ENCODE measurements around the gene RASA4B.
"Not testable (repeated sequence)": the region's sequence is repeated elsewhere in the genome, so short reads cannot be mapped to it uniquely, and the experiment has no call there.

Gene RASA4B

DNA sequence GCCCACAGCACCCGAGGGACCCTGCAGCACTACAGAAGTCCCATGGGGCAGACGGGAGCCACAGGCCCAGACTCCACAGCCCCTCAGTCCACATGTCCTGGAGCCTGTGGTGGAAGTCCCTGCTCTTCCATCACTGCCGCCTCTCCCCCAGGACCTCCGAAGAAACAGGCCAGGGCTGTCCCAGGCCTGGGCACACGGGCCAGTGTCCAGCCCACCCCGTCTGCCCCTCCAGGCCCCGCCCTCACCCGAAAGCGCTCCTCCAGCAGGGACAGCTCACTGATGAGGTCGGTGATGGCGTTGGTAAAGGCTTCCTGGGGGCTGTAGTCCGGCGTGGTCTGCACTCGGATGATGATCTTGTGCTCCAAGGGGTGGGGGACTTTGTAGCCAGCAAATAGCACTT is 43.5 kb downstream of the RASA4B start:
- not testable (repeated sequence) for DNase-seq (ENCODE audit: low read depth in 2 of 2)

DNA sequence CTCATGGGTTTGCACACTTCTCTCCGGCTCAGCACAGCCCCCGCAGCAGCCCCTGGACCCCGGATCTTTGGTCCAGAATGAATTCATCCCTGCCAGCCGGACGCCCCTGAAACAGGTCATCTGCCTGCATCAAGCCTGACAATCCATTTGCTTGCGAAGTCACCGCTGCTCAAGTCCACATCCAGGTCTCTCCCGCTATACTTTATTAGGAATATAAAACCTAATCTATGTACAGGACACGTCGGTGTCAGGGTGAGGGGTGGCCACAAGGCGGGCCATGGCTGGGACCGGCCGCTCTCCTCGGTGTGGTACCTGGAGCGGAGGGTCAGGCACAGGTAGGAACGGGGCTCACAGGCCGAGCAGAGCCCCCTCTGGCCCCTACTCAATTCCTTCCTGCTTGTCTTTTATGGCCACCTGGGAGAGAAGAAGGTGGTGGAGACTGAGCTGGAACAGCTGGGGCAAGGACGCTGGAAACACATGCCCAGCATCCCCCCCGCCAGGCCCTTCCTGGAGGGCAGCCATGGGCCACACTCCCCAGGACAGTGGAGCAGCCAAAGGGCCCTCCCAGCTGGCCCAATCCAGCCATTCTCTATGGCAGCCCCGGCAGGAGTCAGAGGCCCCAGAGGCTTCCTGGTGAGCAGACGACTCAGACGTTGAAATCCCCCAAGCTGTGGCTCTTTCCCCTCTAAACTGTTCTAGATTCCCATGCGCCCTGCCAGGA is 44.1 kb downstream of the RASA4B start:
- no peak for DNase-seq (ENCODE audit: low read depth in 2 of 2)

DNA sequence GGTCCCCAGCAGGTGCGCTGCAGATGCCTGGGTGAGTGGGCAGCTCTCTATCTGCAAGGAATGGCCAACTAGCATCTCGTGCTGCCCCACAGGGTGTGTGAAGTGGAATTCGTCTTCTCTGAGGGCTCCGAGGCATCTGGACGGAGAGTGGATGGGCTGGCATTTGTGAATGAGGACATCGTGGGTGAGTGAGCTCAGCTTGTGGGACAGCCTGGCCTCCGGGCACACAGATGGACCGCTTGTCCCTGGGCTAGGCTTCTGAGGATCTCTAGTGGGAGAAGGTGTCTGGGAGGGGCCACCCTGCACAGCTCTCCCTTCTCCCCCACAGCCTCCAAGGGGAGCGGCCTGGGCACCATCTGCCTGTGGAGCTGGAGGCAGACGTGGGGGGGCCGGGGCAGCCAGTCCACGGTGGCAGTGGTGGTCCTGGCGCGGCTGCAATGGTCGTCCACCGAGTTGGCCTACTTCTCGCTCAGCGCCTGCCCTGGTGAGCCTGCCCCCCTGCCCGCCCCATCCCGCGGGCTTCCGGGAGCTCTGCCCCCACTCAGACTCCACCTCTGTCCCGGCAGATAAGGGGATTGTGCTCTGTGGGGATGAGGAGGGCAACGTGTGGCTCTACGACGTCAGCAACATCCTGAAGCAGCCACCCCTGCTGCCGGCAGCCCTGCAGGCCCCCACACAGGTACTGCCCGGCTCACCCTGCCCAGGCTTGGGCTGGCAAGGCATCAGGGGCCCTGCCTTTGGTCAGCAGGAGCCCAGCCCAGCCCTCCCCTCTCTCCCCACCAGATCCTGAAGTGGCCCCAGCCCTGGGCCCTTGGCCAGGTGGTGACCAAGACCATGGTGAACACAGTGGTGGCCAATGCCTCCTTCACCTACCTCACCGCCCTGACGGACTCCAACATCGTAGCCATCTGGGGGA is 45.2 kb downstream of the RASA4B start:
- no peak for DNase-seq (ENCODE audit: low read depth in 2 of 2)

DNA sequence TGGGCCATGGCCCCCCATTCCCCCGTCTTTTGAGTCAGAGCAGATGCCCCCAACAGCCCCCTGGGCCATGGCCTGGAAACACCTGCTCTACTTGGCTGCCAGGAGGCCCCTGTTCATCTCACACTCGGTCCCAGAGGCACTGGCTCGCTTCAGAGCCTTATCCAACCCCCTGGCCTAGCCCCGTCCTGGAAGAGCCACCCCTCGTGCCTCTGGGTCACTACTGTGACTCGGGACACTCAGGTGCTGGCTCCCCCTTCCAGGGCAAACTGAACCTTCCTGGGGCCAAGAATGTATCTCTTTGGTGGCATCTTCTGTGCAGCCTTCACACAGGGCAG is 45.8 kb downstream of the RASA4B start:
- DNase-seq (ENCODE audit: low read depth in 2 of 2): no peak

DNA sequence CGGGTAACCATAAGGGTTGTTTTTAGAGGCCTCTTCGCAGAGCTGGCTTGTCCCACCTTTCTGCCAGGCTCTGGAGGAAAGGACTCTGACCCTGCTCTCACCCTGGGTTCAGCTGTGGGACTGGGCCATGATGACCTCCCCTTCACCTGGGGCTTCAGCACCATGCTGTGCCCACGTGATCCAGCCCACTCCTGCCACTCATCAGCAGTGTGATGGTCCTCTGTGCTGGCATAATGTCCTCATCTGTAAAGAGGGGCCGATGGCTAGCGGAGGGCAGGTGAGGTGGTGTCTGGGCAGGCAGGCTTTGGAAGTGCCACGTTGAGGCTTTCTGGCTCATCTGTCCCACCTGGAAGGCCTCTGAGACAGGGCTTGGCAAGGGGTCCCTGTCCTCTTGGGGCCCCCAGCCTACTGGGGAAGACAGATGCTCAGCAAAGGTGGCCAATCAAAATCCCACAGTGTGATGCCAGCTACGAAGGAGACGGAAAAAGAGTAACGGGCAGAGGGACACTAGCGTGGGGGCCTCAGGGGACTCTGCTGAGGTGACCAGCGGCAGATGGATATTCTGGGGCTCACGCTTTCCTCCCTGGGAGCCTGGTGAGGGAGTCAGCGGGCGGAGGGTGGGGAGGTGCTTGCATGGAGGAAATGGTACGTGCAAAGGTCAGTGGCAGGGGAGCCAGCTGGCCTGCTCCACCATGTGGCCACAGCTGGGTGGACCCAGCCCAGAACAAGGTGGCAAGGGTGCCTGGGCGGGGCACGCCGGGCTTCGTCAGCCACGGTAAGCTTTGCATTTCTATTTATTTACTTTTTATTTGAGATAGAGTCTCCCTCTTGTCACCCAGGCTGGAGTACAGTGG is 47.4 kb downstream of the RASA4B start:
- DNase-seq (ENCODE audit: low read depth in 2 of 2): no peak

DNA sequence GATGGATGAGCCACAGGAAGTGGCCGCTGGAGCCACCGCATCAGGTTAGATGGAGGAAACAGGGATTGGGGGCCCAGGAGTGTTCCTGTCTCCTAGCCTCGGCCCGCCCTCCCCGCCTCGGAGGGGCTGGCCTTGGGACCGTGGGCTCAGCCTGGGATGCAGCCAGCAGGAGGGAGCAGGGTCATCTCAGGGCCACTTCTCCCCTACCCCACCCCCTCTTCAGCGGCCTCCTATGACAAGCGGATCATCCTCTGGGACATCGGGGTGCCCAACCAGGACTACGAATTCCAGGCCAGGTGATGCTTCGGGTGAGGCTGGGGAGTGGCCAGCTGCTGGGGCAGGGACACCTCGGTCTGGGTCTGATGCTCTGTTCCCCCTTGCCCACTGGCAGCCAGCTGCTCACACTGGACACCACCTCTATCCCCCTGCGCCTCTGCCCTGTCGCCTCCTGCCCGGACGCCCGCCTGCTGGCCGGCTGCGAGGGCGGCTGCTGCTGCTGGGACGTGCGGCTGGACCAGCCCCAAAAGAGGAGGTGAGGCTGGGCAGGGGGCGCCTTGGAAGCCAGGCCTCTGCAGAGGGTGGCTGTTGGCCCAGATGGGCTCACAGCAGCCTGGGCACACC is 48.1 kb downstream of the RASA4B start:
- no peak for DNase-seq (ENCODE audit: low read depth in 2 of 2)

DNA sequence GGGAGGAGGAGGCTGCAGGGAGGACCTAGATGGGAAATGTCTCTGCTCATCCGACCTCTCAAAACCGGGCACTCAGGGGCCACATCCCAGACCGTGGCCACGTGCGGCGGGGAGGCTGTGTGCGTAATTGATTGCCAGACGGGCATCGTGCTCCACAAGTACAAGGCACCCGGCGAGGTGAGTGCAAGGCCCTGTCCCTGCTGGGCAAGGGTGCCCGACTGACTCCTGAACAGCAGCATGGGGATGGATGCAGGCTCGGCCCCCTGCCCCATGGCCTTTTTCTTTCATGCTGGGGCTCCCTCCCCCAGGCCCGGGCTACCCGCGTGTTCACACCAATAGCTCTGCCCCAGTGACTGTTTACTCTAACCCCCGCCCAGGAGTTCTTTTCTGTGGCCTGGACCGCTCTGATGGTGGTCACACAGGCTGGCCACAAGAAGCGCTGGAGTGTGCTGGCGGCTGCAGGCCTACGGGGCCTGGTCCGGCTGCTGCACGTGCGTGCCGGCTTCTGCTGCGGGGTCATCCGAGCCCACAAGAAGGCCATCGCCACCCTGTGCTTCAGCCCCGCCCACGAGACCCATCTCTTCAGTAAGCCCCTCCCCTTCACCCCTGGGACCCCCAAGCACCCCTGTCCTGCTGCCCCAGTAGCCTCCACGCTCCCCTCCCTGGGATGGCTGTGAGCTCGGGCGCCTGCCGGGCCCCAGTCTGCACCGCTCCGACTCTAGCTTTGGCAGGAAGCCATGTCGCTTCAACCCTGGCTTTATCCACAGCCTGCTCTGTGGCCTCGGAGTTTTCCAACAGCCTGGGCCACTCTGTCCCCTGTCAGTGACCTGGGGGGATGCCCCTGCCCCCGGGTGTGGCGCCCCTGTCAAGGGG is 48.9 kb downstream of the RASA4B start:
- no peak for DNase-seq (ENCODE audit: low read depth in 2 of 2)

DNA sequence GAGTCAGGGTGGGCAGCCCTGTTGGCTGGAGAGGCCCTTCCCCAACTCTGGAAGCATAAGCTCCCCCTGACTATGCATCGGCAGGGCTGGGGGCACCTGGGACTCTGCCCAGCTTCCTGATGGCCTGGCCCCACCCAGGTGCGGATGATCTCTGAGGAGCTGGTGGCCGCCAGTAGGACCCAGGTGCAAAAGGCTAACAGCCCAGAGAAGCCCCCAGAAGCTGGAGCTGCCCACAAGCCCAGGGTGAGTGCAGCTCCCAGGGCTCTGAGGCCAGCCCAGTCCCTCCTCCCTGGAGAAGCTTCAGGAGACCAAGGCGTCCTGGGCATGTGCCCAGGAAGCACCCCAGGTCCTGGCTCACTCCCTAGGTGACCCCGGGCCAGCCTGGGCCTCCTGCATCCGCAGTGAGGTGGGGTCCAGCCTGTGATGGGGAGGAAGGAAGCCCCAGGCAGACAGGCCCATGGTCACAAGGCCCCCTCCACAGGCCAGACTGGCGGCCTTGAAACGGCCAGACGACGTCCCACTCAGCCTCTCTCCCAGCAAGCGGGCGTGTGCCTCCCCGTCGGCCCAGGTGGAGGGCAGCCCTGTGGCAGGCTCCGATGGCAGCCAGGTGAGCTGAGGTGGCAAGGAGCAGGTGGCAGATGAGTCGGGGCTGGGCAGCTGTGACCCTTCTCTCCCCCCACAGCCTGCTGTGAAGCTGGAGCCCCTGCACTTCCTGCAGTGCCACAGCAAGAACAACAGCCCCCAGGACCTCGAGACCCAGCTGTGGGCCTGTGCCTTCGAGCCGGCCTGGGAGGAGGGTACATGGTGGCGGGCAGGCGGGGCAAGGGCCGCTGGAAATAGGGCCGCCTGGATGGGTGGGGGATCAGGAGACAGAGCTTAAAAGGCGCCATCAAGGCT is 49.7 kb downstream of the RASA4B start:
- no peak for DNase-seq (ENCODE audit: low read depth in 2 of 2)

DNA sequence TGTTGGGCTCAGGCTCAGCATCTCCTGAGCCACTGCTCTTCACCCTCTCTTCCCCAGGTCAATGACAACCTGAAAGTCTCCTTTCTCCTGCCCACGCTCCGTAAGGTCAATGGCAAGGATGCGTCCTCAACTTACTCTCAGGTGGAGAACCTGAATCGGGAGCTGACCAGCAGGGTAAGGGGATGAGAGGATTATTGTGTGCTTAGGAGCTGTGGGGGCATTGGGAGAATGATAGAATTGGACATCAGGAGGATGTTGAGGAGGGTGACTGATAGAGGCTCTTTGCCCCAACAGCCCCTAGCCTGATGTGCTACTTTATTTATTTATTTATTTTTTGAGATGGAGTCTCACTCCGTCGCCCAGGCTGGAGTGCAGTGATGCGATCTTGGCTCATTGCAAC is 51.5 kb downstream of the RASA4B start:
- DNase-seq (ENCODE audit: low read depth in 2 of 2): no peak

DNA sequence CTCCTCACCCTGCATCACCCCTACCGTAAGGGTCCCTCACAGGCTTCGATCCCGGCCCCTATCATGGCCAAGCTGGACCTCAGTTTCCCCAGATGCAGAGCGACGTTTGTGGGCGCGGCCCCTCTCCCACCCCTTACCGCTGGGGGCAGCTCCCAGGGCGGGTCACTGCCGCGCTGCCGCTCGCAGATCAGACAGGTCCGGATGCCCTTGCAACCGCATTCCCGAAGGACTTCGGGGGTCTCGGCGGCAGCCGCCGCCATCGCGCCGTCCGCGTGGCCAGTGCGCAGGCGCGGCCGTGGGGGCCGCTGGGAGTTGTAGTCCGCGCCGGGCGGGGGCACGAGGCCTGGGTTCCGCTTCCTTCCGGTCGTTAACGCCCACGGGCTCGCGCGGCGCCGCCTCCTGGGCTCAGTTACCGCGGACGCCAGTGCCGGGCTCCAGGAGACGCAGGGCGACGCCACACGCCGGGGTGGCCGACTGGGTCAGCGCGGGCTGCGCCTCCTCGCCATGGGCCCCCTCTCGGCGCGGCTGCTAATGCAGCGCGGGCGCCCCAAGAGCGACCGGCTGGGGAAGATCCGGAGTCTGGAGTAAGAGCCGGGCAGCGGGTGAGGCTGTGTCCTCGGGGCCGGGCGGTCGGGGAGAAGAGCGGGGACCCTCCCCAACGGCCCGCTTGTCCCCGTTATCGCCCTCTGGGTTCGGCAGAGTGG is 52.8 kb downstream of the RASA4B start, which contains the start of the genes ALKBH4 and LRWD1:
Gene ALKBH4, minus strand, starts transcription at position 287 of the 704 bp plus-strand sequence. Its CDS starts 27 bp downstream, at position 260.
Gene LRWD1, plus strand, starts transcription at position 408 of the 704 bp plus-strand sequence. Its CDS starts 97 bp downstream, at position 505.
- DNase-seq (ENCODE audit: low read depth in 2 of 2): peak; percentile 88

DNA sequence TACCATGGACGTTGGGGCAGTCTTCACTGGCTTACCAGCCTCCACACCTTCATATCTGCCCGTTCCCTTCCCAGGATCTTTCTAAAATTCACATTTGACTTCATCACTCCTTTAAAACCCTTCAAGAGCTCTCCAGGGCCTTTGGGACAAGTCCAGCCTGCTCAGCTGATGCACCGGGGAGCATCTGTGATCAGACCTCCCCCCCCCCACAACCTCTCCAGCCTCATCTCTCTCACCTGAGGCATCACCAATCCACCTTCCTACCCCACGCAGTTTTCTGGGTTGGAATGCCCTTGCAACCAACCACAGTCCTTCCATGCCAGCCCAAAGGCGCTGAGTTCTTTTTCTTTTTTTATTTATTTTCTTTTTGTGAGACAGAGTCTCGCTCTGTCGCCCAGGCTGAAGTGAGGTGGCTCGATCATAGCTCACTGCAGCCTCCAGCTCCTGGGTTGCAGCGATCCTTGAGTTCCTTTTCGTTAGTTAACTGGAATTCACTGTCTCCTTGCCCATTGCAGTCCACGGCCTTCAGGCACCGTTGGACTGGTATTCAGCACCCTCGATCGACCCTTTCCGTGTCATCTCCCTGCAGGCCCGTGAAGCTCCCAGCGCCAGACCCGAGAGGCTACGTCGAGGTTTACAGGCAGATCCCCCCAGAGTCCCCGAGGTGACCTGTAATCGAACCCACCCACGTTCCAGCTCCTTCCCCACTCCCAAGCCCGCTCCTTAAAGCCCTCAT is 53.6 kb downstream of the RASA4B start:
- DNase-seq (ENCODE audit: low read depth in 2 of 2): no peak

DNA sequence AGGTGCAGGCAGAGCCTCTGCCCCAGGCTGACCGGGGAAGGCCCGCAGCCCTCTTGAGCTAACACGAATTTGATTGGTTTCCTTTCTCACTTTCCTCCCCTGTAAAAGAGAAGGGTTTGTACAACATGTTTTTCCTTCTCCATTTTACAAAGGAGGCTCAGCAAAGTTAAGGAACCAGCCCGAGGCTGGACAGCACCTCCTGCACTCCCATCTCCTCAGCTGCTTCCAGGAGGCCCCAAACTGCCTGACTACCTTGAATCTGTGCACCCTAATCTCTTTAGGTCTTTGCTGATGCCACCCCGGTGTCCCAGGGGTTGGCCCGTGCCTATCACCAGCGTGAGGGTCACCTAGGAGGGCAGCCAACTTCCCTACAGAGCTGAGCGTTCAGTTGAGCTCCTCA is 57.1 kb downstream of the RASA4B start:
- no peak for DNase-seq (ENCODE audit: low read depth in 2 of 2)

DNA sequence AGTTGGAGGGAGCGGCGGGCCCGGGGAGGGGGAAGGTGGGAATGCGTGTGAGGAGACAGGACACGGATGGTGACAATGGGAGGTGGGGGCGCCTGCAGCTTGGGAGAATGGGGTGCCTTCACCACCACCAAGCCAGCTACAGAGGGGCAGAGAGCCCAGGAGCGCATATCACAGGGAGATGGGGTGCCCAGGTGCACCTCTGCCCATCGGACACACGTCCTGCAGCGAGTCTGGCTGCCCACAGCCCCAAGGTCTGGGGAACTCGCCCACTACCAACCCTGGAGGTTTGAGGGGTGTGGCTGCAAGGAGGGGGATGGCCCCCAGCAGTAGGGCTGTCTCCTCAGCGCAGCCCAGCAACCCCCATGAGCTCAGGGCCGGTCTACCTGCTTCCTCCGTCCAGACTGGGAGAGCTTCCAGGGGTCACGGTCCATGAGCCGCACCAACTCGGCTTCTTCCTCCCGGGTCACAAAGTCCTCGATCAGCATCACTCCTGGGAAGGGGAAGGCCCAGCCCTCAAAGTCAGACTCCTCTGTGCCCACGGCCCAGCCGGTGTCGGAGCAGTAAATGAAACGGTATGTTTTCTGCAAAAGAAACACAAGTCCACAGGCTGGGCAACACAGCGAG is 58.2 kb downstream of the RASA4B start:
- no peak for DNase-seq (ENCODE audit: low read depth in 2 of 2)

DNA sequence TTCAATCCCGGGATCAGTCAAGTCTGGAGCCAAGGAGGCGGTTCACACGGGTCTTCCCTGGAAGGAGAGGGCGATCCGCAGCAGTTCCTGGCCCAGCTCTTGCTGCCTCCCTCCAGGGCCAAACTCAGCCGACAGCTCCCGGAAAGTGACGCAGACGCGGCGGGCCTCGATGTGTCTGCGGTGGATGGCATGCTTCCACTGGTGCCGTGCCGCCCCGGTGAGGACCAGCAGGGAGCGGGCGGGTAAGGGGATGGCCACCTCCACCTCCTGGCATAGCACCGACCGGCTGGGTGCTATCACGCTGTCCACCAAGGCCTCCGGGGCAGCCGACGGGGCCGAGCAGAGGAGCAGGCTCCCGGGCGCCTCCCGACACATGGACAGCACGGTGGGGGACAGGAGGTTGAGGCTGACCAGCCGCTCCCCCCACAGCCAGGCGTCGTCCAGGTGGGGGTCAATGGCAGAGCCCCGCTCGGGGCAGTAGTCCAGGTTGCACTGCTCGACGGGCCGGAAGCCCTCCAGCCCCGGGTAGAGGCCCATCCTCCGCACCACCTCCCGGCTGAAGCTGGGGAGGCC is 60.1 kb downstream of the RASA4B start:
- DNase-seq (ENCODE audit: low read depth in 2 of 2): no peak

DNA sequence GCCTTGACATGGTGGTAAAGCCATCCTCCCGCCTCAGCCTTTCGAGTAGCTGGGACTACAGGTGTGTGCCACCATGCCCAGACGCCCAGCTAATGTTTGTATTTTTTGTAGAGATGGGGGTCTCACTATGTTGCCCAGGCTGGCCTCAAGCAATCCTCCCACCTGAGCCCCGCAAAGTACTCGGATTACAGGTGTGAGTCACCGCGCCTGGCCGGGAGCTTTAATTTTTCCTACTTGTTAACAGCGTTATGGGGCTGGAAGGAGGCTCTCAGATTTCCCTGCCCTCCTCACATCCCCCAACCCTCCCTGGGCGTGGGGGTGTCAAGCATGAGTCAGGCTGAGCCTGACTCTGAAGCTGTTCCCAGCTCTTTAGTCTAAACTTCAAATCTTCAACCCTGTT is 61.2 kb downstream of the RASA4B start:
- no peak for DNase-seq (ENCODE audit: low read depth in 2 of 2)

DNA sequence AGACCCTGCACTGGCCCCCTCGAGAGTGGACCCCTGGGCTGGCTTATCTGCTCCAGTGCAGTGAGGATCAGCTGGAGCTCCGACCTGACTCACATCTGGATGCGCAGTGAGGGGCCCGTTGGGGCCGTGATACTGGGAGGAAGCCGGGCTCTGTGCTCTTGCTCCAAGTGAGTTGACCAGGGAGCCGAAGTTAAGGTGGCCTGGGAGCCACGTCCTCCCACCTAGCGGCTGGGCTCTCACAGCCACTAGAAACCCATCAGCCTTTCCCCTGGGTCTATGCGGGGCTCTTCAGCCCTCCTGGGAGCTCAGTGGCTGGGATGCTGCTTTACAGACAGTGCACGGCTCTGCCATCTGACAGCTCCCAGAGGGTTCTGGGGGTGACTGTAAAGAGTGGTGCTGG is 62.0 kb downstream of the RASA4B start:
- no peak for DNase-seq (ENCODE audit: low read depth in 2 of 2)

DNA sequence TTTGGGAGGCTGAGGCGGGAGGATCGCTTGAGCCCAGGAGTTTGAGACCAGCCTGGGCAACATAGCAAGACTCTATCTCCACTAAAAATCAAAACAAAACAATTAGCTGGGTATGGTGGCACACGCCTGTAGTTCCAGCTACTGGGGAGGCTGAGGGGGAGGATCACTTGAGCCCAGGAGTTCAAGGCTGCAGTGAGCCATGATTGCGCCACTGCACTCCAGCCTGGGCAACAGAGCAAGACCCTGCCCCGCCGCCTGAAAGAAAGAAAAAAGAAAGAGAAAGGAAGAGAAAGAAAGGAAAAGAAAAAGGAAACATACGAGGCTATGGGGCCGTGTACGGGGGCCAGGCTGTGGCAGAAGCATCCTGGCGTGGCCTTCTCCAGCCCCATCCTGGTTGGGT is 62.6 kb downstream of the RASA4B start:
- DNase-seq (ENCODE audit: low read depth in 2 of 2): not testable (repeated sequence)

All from stimulated activated CD8-positive, alpha-beta memory T cell treated with anti-CD3 and anti-CD28 coated beads, Interleukin-7, amount 100 ng/mL, for 1 hour (primary cell).